Occipital lobe (tissue), 2 donors: ENCODE data around the gene GRIP1. TPM values are rescaled to one million over a fixed set of nuclear protein-coding genes. Genes with fewer than 3 reads are reported as not detected.

Experiments
- DNase-seq: peaks from one replicate; lab custom pipeline; 2025; lab: John Stamatoyannopoulos, UW
- total RNA-seq: library from RNA; depleted of rRNA; stranded (reverse); fragments of >200 nt; gene quantifications from one replicate; pipeline ENCODE4 v1.2.3, GENCODE V29; 2014

Gene GRIP1
- total RNA-seq, 1 donor from 2014 or later: 104 TPM

GRCh38 chr12:66694666-66695613, 16.1 kb upstream of the GRIP1 start:
- DNase-seq: no peak

- peak; percentile 2 for DNase-seq
These were observed 15.1 kb upstream of the GRIP1 start for GRCh38 chr12:66693901-66694513.

GRCh38 chr12:66692986-66693385, 14.1 kb upstream of the GRIP1 start:
- no peak for DNase-seq

GRCh38 chr12:66692170-66692569, 13.3 kb upstream of the GRIP1 start:
- DNase-seq: no peak

GRCh38 chr12:66688846-66689439, 10.1 kb upstream of the GRIP1 start:
- peak; percentile 0 for DNase-seq

- no peak for DNase-seq
These were observed 5.3 kb upstream of the GRIP1 start for GRCh38 chr12:66684222-66684621.

- no peak for DNase-seq
These were observed 4.9 kb upstream of the GRIP1 start for GRCh38 chr12:66683822-66684221.

- no peak for DNase-seq
These were observed 4.2 kb upstream of the GRIP1 start for GRCh38 chr12:66683073-66683472.

- no peak for DNase-seq
These were observed 697 bp upstream of the GRIP1 start for GRCh38 chr12:66679461-66680084.

- DNase-seq: no peak
These were observed 2.6 kb downstream of the GRIP1 start for GRCh38 chr12:66676241-66676640.

GRCh38 chr12:66674495-66675122, 4.3 kb downstream of the GRIP1 start:
- no peak for DNase-seq

- no peak for DNase-seq
These were observed 9.3 kb downstream of the GRIP1 start for GRCh38 chr12:66669541-66669940.

- no peak for DNase-seq
These were observed 10.6 kb downstream of the GRIP1 start for GRCh38 chr12:66668311-66668710.

- DNase-seq: no peak
These were observed 11.0 kb downstream of the GRIP1 start for GRCh38 chr12:66667906-66668305.

- no peak for DNase-seq
These were observed 12.4 kb downstream of the GRIP1 start for GRCh38 chr12:66666481-66666880.

- no peak for DNase-seq
These were observed 13.4 kb downstream of the GRIP1 start for GRCh38 chr12:66665435-66665985.

- no peak for DNase-seq
These were observed 14.8 kb downstream of the GRIP1 start for GRCh38 chr12:66664076-66664475.

GRCh38 chr12:66663611-66664010, 15.3 kb downstream of the GRIP1 start:
- no peak for DNase-seq

GRCh38 chr12:66662729-66663128, 16.1 kb downstream of the GRIP1 start:
- no peak for DNase-seq

GRCh38 chr12:66662179-66662578, 16.7 kb downstream of the GRIP1 start:
- no peak for DNase-seq

GRCh38 chr12:66661357-66661756, 17.5 kb downstream of the GRIP1 start:
- no peak for DNase-seq
